Retinal pigment epithelial cell (primary cell): Measurements from ENCODE around the gene LINGO3.

ENCODE experiments used
- DNase-seq: peaks from one replicate; pipeline ENCODE4 v3.0.0-alpha.2; 2010; ENCODE audit warnings: low read depth
- H3K4me3 ChIP-seq: 2 replicates; pipeline ENCODE4 v1.5.1; 2011; ENCODE audit warnings: mild to moderate bottlenecking, low read length, control low read depth, moderate library complexity
- TF ChIP-seq, protein P1 (sequence below): conservative IDR thresholded peaks from 2 replicates; pipeline ENCODE4 v1.5.1; 2011; ENCODE audit warnings: low read depth, low read length, control low read depth, inconsistent platforms

LINGO3 gene

DNA sequence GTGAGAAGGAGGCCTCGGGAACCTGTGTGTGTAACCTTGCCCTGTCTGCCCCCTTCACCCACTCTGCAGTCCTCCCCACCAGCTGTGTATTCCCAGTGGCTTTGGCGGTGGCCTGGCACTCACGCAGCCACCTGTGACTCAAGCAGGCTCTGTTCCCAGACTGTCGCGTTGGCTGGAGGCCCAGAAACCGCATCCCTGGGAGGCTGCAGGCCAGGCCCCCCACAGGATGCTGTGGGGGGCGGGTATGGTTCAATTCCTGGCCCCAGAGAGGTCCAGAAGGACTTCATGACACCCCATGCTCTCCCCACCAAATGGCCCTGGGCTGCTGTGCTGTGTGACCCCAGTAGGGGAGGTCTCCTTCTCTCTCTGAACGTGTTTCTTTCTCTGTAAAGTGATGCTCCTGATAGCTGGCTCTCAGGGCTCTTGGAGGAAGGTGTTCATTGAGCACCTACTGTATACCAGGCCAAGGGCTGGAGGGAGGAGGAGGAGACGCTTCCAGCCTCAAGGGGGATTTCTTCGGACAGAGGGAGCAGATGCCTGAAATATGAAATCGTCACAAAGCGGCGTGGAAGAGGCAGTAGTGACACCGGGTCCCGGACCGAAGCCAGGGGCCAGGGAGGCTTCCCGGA is 1.9 kb upstream of the LINGO3 start:
- H3K4me3 ChIP-seq = no peak overlapping the region
- no peak for DNase-seq
- TF ChIP-seq, protein P1, sequence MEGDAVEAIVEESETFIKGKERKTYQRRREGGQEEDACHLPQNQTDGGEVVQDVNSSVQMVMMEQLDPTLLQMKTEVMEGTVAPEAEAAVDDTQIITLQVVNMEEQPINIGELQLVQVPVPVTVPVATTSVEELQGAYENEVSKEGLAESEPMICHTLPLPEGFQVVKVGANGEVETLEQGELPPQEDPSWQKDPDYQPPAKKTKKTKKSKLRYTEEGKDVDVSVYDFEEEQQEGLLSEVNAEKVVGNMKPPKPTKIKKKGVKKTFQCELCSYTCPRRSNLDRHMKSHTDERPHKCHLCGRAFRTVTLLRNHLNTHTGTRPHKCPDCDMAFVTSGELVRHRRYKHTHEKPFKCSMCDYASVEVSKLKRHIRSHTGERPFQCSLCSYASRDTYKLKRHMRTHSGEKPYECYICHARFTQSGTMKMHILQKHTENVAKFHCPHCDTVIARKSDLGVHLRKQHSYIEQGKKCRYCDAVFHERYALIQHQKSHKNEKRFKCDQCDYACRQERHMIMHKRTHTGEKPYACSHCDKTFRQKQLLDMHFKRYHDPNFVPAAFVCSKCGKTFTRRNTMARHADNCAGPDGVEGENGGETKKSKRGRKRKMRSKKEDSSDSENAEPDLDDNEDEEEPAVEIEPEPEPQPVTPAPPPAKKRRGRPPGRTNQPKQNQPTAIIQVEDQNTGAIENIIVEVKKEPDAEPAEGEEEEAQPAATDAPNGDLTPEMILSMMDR = no peak

DNA sequence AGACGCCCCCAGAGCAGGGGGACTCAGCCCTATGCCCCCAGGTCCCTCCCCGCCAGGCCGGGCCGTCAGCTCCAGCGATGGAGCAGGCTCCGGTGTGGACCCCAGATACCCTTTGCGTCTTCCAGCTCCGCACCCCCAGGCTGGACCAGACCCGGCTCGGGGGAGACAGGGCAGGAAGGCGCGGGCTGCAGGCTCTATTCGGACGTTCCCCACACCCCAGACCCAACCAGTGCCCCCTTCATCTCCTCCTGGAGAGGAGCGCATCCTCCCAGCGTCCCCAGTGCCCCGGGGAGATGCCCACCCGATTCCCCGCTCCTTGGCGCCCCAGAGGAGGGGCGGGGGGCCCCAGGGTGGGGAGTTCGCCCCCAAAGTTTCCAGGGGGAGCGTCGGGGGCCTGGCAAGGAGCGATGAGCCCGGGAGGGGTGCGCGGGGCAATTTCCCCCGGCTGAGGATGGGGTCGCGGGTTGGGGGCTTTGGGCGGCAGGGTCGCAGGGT is 389 bp downstream of the LINGO3 start:
- TF ChIP-seq, protein P1 = no peak
- peak overlapping the region; percentile 11 for H3K4me3 ChIP-seq
- DNase-seq = no peak

DNA sequence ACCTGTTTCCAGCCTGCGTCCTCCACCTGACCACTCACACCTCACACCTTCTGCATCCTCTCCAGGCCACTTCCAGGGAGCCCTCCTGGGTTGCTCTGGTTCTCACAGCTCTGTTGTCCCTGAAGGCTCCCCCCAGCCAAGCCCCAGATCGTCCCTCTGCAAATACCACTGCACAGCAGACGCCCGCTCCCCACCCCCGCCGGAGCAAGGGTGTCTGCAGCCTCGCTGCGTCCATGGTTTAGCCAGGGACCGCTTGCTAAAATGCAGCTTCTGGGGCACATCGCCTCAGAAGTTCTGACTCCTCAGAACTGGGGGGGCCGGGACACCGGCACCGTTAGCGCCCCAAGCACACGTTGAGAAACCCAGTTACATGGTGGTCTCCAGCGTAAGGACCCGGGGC is 983 bp downstream of the LINGO3 start:
- TF ChIP-seq, protein P1 = no peak
- no peak overlapping the region for H3K4me3 ChIP-seq
- no peak for DNase-seq

DNA sequence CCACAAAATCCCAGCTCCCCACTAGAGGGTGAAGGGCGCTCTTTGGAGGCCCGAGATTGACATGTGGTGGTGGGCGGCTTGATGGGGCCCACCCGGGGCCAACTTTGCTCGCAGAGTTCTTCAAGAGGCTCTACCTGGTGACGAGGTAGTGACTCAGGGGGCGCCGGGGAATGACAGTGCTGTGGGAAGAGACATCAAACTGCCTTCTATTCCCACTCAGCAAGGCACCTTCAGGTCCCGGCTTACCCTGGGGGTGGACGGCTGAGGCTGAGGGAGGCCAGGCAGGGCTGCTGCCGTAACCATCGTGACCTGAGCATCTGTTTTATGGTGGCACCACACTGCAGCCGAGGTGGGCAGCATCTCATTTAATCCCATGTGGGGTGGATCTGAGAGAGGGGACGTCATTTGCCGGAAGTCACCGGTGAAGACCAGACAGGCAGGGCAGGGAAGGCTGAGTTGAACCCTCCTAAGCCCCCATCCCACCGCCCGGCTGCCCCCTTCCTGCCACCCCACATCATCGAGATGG is 1.6 kb downstream of the LINGO3 start:
- no peak for DNase-seq
- H3K4me3 ChIP-seq = no peak overlapping the region
- TF ChIP-seq, protein P1 = no peak

DNA sequence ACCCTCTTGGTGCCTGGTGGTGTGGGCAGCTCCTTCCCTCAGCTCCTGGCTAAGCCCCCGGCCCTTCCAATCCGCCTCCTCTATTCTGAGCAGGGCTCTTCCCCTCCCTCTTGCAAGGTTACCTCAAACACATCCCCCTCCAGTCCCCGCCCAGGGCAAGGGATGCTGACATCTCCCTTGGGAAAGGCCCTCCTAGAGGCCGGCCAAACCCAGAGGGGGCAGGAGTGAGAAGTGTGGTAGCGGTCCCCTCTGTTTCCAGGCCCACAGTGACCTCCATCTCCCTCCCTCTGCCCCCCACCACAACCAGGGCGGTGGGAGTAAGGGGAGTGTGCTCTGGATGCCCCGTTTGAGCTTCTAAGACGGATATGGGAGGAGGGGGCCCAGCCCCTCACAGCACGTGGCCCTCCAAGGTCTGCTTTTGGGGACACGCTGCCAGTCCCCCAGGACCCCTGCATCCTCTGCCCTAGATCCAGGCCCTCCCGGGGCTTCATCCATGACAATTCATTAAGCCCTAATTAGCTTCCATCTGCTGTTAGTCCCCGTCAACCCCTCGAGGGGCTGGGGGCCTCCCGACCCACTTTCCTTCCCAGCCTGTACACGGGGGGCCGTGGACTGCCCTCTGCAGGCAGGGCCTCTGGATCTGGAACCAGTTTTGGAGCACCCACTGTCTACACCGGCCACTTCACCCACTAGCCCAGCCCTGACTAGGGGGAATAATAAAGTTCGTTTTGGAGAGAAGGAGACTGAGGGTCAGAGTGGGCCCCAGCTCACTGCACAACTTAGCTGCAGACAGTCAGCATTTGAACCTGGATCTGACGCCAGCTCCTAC is 2.3 kb downstream of the LINGO3 start:
- TF ChIP-seq, protein P1 = no peak
- DNase-seq = no peak
- H3K4me3 ChIP-seq = no peak overlapping the region

DNA sequence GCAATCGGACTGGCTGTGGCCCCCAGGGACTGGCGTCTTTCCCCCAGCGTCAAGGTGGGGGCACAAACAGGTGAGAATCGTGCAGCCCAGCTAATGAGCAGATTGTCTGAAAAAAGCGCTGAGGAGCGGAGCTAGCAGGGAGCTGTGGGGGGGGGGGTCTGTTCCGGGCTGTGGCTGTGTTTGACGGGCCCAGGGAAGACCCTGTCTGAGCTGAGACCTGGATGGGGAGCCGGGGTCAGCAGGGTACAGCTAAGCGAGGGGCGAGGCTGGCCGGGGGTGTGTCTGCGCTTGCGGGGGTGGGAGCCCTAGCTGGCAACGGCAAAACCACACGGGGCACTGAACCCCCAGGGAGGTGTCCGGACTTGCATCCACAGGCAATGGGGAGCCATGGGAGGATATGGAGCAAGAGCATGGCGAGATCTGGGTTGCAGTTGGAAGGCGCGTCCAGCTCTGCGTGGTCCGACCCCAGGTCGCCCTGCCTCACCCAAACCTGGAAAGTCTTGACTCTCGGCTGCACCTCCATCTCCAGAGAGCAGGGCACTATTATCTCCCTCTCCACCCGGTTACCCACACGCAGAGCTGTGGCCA is 4.6 kb downstream of the LINGO3 start:
- H3K4me3 ChIP-seq = no peak overlapping the region
- TF ChIP-seq, protein P1 = no peak
- no peak for DNase-seq
